Fibroblast of lung (primary cell): ENCODE data around the gene CLPTM1L. TPM values are rescaled to one million over a fixed set of nuclear protein-coding genes. Genes with fewer than 3 reads are reported as not detected.

Experiments used
- DNase-seq, 2 donors: peaks; one replicate each; pipeline versions ENCODE4 v3.0.0 to v3.0.0-alpha.2; 2010; ENCODE audit warnings: low read depth in 2 of 2
- H2AFZ ChIP-seq: 2 replicates; pipeline ENCODE4 v1.5.1; 2012; ENCODE audit warnings: low read length, control low read depth, inconsistent platforms
- H3K27ac ChIP-seq: 2 replicates; pipeline ENCODE4 v1.5.1; 2011; ENCODE audit warnings: low read length, control low read depth; ENCODE audit not compliant: insufficient read depth
- H3K27me3 ChIP-seq: 2 replicates; pipeline ENCODE4 v1.5.1; 2011; ENCODE audit warnings: mild to moderate bottlenecking, low read length; ENCODE audit not compliant: control insufficient read depth, insufficient read depth
- H3K36me3 ChIP-seq: 2 replicates; pipeline ENCODE4 v1.5.1; 2011; ENCODE audit warnings: low read length; ENCODE audit not compliant: control insufficient read depth, insufficient read depth
- H3K4me1 ChIP-seq: 2 replicates; pipeline ENCODE4 v1.5.1; 2011; ENCODE audit warnings: low read length; ENCODE audit not compliant: control insufficient read depth, insufficient read depth; ENCODE audit errors: extremely low read depth
- H3K4me2 ChIP-seq: 2 replicates; pipeline ENCODE4 v1.5.1; 2011; ENCODE audit warnings: low read length, control low read depth; ENCODE audit not compliant: insufficient read depth; ENCODE audit errors: extremely low read depth
- H3K4me3 ChIP-seq, 4 experiments: fragments of 200-600 bp in 1 of 4; sonication (generic) in 1 of 4; replicated peaks in 1 of 4; 2 replicates each; pipeline ENCODE4 v1.5.1; 2011 to 2016; ENCODE audit warnings: low read length in 4 of 4, low read depth in 3 of 4, mild to moderate bottlenecking in 3 of 4, control low read depth in 2 of 4, inconsistent platforms in 1 of 4, mixed read lengths in 1 of 4; ENCODE audit not compliant: insufficient read depth in 1 of 4; ENCODE audit errors: control extremely low read depth in 1 of 4
- H3K79me2 ChIP-seq: 2 replicates; pipeline ENCODE4 v1.5.1; 2012; ENCODE audit warnings: mild to moderate bottlenecking, low read length, inconsistent platforms; ENCODE audit not compliant: control insufficient read depth, insufficient read depth
- H3K9ac ChIP-seq: 2 replicates; pipeline ENCODE4 v1.5.1; 2011; ENCODE audit warnings: mild to moderate bottlenecking, low read length, control low read depth; ENCODE audit not compliant: insufficient read depth
- H3K9me3 ChIP-seq: 2 replicates; pipeline ENCODE4 v1.5.1; 2012; ENCODE audit warnings: low read depth, low read length; ENCODE audit not compliant: control insufficient read depth, insufficient read depth
- H4K20me1 ChIP-seq: 2 replicates; pipeline ENCODE4 v1.5.1; 2011; ENCODE audit warnings: low read length; ENCODE audit not compliant: control insufficient read depth, insufficient read depth; ENCODE audit errors: extremely low read depth
- CTCF ChIP-seq, 2 donors: IDR thresholded peaks in 1 of 2; conservative IDR thresholded peaks in 1 of 2; 1 replicate in 1 of 2; 2 replicates in 1 of 2; pipeline ENCODE4 v1.5.1; 2011 to 2012; ENCODE audit warnings: low read length in 2 of 2, control low read depth in 1 of 2, inconsistent platforms in 1 of 2, low read depth in 1 of 2, mild to moderate bottlenecking in 1 of 2
- EZH2 ChIP-seq: IDR thresholded peaks from 2 replicates; pipeline ENCODE4 v1.5.1; 2012; ENCODE audit warnings: low read length, control low read depth, mild to moderate bottlenecking; ENCODE audit errors: missing control alignments
- polyA plus RNA-seq, 2 donors: library from polyadenylated mRNA; depleted of rRNA in 1 of 2; stranded (reverse) in 1 of 2; unstranded in 1 of 2; fragments of >200 nt; gene quantifications; 2 replicates each; pipeline ENCODE4 v1.2.1, GENCODE V29; 2011 to 2012; ENCODE audit warnings: missing spikeins in 1 of 2
- total RNA-seq: library from RNA; depleted of rRNA; stranded (reverse); fragments of >200 nt; gene quantifications from 2 replicates; pipeline ENCODE4 v1.2.1, GENCODE V29; 2014

The CLPTM1L gene
- total and polyA plus RNA-seq, 2 donors (not counting 1 experiment from before 2014, with no cell fraction given): 89.3 to 215 TPM

- Histone ChIP-seq H3K79me2 (no peaks in the 10 kb centered on the region), H3K27me3 (no peaks in the 10 kb centered on the region), H2AFZ (no peak overlapping the region), H3K4me3 (no peak overlapping the region), H3K36me3 (no peaks in the 10 kb centered on the region), H4K20me1 (no peaks in the 10 kb centered on the region), H3K27ac (no peak overlapping the region), H3K4me2 (no peak overlapping the region), H3K9ac (no peak overlapping the region), H3K4me1 (no peaks in the 10 kb centered on the region), H3K9me3 (no peaks in the 10 kb centered on the region)
- DNase-seq: no peak
- TF ChIP-seq EZH2 (no peak), CTCF (conservative IDR thresholded peaks at IDR 0.05 in 1 of 2, IDR thresholded peaks at IDR 0.05 in 1 of 2; ENCODE audit: low read depth in 1 of 2, low read length in 2 of 2) (no peak)
These were observed 33.4 kb downstream of the CLPTM1L start for GRCh38 chr5:1311439-1312055.

GRCh38 chr5:1310118-1310517 is 34.8 kb downstream of the CLPTM1L start:
- H3K4me2 ChIP-seq: no peak overlapping the region
- TF ChIP-seq EZH2 (no peak), CTCF (conservative IDR thresholded peaks at IDR 0.05 in 1 of 2, IDR thresholded peaks at IDR 0.05 in 1 of 2; ENCODE audit: low read depth in 1 of 2, low read length in 2 of 2) (no peak)
- no peaks in the 10 kb centered on the region for H3K79me2 ChIP-seq
- H3K27ac ChIP-seq: no peak overlapping the region
- H3K4me3 ChIP-seq: no peak overlapping the region
- no peak for DNase-seq
- H4K20me1 ChIP-seq: no peaks in the 10 kb centered on the region
- H3K27me3 ChIP-seq: no peaks in the 10 kb centered on the region
- H3K36me3 ChIP-seq: no peaks in the 10 kb centered on the region
- no peak overlapping the region for H3K9ac ChIP-seq
- H3K9me3 ChIP-seq: no peaks in the 10 kb centered on the region
- H3K4me1 ChIP-seq: no peaks in the 10 kb centered on the region
- no peak overlapping the region for H2AFZ ChIP-seq

GRCh38 chr5:1304033-1304432 is 40.9 kb downstream of the CLPTM1L start:
- Histone ChIP-seq H4K20me1 (no peaks in the 10 kb centered on the region), H3K79me2 (no peaks in the 10 kb centered on the region), H3K27ac (no peak overlapping the region), H3K4me2 (no peak overlapping the region), H3K36me3 (no peaks in the 10 kb centered on the region), H2AFZ (no peak overlapping the region), H3K9ac (no peak overlapping the region), H3K27me3 (no peaks in the 10 kb centered on the region), H3K4me1 (no peaks in the 10 kb centered on the region), H3K4me3 (no peak overlapping the region), H3K9me3 (no peaks in the 10 kb centered on the region)
- DNase-seq: no peak
- TF ChIP-seq CTCF (conservative IDR thresholded peaks at IDR 0.05 in 1 of 2, IDR thresholded peaks at IDR 0.05 in 1 of 2; ENCODE audit: low read depth in 1 of 2, low read length in 2 of 2) (no peak), EZH2 (no peak)
